ENCODE data around the gene FERD3L. TPM values are rescaled to one million over a fixed set of nuclear protein-coding genes. Genes with fewer than 3 reads are reported as not detected.

The FERD3L gene
- total RNA-seq, 6 donors from 2014 or later, result not detected

DNA sequence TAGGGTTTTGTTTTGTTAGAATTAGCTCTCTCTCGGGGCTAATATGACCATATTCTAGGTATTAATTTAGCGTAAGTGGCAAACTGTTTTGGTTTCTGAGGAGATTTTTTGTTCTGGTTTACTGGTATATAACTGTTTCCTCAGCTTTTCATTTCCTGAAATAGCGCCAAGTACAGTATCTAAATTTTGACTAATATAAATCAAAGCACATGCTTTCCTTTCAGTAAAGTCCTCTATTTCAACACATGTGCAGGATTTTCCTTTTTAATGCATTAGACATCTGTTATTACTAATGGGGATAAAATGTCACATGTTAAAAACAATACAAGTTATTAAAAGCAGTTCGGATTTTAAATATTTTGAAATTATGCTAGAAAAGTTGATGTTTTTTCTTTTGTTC lies 11.3 kb downstream of the FERD3L start:
- ATAC-seq (ENCODE audit: low FRiP score in 2 of 2) (no peak), DNase-seq (no peak)
- TF ChIP-seq EP300 (IDR thresholded peaks at IDR 0.05), result no peak
- no peak for TF ChIP-seq POLR2AphosphoS5 (IDR thresholded peaks at IDR 0.05)
- no peak for TF ChIP-seq POLR2A (IDR thresholded peaks at IDR 0.05)
- TF ChIP-seq CTCF (IDR thresholded peaks at IDR 0.05), result no peak
- Histone ChIP-seq H3K27me3 (no peaks in the 10 kb centered on the region), H3K27ac (no peak overlapping the region), H3K4me3 (no peak overlapping the region), H3K4me1 (no peaks in the 10 kb centered on the region), H3K9me3 (no peaks in the 10 kb centered on the region), H3K36me3 (no peaks in the 10 kb centered on the region)
- 65 to 72% methylated on average over 4 of the region's 4 CpGs for whole genome bisulfite sequencing, 2 donors

DNA sequence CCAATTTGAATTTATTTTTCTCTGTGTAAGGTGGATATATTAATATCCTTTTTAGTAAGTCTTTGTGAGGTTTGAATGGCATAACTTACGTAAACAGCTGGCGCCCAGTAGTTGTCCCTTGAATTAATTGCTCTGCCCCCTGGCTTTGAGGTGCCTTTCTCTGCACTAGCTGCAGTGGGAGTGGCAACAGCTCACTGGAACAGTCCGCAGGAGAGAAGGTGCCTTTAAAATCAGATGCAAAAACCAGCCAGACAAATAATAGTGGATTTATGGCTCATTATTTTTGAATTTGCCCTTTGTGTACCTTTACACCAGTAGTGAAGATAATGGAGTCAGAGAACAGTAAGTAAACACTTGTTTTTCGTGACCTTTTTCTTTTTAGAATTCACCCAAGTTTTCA lies 11.8 kb downstream of the FERD3L start:
- Histone ChIP-seq H3K27me3 (no peaks in the 10 kb centered on the region), H3K27ac (no peak overlapping the region), H3K4me3 (no peak overlapping the region), H3K36me3 (no peaks in the 10 kb centered on the region), H3K4me1 (no peaks in the 10 kb centered on the region), H3K9me3 (no peaks in the 10 kb centered on the region)
- DNase-seq (no peak), ATAC-seq (ENCODE audit: low FRiP score in 2 of 2) (no peak)
- TF ChIP-seq CTCF (IDR thresholded peaks at IDR 0.05), result no peak
- no peak for TF ChIP-seq EP300 (IDR thresholded peaks at IDR 0.05)
- TF ChIP-seq POLR2AphosphoS5 (IDR thresholded peaks at IDR 0.05), result no peak
- no peak for TF ChIP-seq POLR2A (IDR thresholded peaks at IDR 0.05)
- 74% methylated on average over 4 of the region's 4 CpGs for WGBS, 2 donors

DNA sequence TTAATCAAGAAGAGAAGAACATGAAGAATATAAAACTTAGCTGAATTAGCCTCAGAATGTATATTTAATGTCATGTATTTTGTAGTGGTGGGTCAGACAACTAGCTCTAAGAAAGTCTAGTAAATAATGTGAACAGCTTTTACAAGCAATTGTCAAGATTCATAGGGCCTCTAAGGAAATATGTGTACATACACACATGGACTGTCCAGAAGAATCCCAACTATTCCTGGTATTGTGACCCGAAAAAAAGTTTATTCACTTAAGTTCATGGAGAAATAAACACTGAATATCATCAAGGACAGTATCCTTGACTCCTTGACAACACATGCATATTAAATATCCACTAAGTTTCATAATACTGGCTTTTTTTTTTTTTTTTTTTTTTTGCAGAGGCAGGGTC lies 16.4 kb downstream of the FERD3L start:
- Histone ChIP-seq H3K36me3 (no peaks in the 10 kb centered on the region), H3K27me3 (no peaks in the 10 kb centered on the region), H3K4me1 (no peaks in the 10 kb centered on the region), H3K4me3 (no peak overlapping the region), H3K9me3 (no peaks in the 10 kb centered on the region), H3K27ac (no peak overlapping the region)
- ATAC-seq (ENCODE audit: low FRiP score in 2 of 2), result no peak
- TF ChIP-seq POLR2A (IDR thresholded peaks at IDR 0.05) (no peak), CTCF (IDR thresholded peaks at IDR 0.05) (no peak), POLR2AphosphoS5 (IDR thresholded peaks at IDR 0.05) (no peak)
- WGBS, 2 donors, result 72 to 92% methylated on average over 1 of the region's 1 CpG
- no peak for DNase-seq

DNA sequence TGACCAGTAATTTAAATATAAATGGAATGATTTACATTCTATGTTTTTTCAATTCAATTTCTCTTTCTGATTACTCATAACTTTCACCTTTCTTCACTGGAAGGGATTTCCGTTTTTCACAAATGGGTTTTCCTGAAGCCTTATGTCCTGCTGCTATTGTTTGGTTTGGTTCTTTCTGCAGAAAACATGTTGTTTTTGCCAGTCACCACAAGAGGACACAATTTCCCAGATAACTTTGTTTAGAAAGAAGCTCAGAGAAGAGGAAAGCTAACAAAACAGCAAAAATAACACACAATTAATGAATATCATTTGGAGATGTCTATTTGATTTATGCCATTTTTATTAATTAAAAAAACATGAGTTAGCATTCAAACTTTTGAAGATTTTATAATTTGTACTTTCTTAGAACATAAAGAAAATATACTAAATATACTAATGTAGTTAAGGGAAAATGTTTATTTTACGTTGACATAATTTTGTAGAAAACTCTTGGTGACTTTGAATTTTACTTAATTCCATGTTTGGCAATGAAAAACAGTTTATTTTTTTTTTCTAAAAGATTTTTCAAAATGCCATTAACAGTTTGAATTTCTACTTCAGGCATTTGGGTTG lies 23.1 kb downstream of the FERD3L start:
- no peaks in the 10 kb centered on the region for H3K36me3 ChIP-seq
- no peak for DNase-seq
- ATAC-seq (ENCODE audit: low FRiP score in 2 of 2), result no peak
- no peaks in the 10 kb centered on the region for H3K9me3 ChIP-seq
- no peak overlapping the region for H3K4me3 ChIP-seq
- H3K27ac ChIP-seq, result no peak overlapping the region
- peaks cover 0 to 24% (median 13%) of the 10 kb centered on the region in 4 donors for H3K27me3 ChIP-seq
- 41 to 43% methylated on average over 2 of the region's 2 CpGs for WGBS, 2 donors
- TF ChIP-seq EP300 (IDR thresholded peaks at IDR 0.05) (no peak), CTCF (IDR thresholded peaks at IDR 0.05) (no peak), POLR2A (IDR thresholded peaks at IDR 0.05) (no peak), POLR2AphosphoS5 (IDR thresholded peaks at IDR 0.05) (no peak)
- H3K4me1 ChIP-seq, result peaks cover 10 to 20% (median 11%) of the 10 kb centered on the region in 4 donors

GRCh38 chr7:19119870-19120486 lies 25.2 kb downstream of the FERD3L start:
- no peaks in the 10 kb centered on the region for H3K36me3 ChIP-seq
- DNase-seq (no peak), ATAC-seq (ENCODE audit: low FRiP score in 2 of 2) (no peak)
- H3K9me3 ChIP-seq, result no peaks in the 10 kb centered on the region
- peaks cover 19 to 35% (median 20%) of the 10 kb centered on the region in 4 donors for H3K4me1 ChIP-seq
- WGBS, 2 donors, result 19 to 25% methylated on average over 8 to 10 of the region's 10 CpGs
- no peak overlapping the region for H3K4me3 ChIP-seq
- peaks cover 0 to 37% (median 20%) of the 10 kb centered on the region in 4 donors for H3K27me3 ChIP-seq
- TF ChIP-seq POLR2AphosphoS5 (IDR thresholded peaks at IDR 0.05) (no peak), EP300 (IDR thresholded peaks at IDR 0.05) (no peak), CTCF (IDR thresholded peaks at IDR 0.05) (no peak), POLR2A (IDR thresholded peaks at IDR 0.05) (no peak)
- H3K27ac ChIP-seq, result no peak overlapping the region

Data from upper lobe of left lung (tissue), 6 donors.